ENCODE measurements around the gene NUP88.
A peak's percentile ranks its signal among the peaks of the same experiment; 100 is the strongest.

NUP88 gene

DNA sequence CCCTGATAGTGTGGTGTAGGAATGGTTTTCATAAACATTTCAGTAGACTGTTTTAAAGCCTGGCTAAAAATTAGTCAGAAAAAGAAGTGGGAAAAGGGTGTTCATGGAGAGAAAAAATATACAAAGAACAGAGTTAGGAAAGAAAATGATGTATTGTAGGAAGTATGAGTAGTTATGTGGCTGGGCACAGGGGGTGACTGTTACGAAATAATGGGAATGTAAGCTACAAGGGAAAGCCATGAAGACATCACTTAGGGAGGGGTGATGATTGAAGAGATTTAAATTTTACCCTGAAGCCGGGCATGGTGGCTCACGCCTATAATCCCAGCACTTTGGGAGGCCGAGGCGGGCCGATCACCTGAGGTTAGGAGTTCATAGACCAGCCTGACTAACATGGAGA is 55.3 kb downstream of the NUP88 start:
- TF ChIP-seq, protein P1, sequence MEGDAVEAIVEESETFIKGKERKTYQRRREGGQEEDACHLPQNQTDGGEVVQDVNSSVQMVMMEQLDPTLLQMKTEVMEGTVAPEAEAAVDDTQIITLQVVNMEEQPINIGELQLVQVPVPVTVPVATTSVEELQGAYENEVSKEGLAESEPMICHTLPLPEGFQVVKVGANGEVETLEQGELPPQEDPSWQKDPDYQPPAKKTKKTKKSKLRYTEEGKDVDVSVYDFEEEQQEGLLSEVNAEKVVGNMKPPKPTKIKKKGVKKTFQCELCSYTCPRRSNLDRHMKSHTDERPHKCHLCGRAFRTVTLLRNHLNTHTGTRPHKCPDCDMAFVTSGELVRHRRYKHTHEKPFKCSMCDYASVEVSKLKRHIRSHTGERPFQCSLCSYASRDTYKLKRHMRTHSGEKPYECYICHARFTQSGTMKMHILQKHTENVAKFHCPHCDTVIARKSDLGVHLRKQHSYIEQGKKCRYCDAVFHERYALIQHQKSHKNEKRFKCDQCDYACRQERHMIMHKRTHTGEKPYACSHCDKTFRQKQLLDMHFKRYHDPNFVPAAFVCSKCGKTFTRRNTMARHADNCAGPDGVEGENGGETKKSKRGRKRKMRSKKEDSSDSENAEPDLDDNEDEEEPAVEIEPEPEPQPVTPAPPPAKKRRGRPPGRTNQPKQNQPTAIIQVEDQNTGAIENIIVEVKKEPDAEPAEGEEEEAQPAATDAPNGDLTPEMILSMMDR (IDR thresholded peaks at IDR 0.05; ENCODE audit: insufficient read depth, low read depth, low read length, missing control alignments): no peak
- peak; percentile 93 for DNase-seq (ENCODE audit: low read depth)
- H3K4me3 ChIP-seq (ENCODE audit: low read length): no peak overlapping the region

DNA sequence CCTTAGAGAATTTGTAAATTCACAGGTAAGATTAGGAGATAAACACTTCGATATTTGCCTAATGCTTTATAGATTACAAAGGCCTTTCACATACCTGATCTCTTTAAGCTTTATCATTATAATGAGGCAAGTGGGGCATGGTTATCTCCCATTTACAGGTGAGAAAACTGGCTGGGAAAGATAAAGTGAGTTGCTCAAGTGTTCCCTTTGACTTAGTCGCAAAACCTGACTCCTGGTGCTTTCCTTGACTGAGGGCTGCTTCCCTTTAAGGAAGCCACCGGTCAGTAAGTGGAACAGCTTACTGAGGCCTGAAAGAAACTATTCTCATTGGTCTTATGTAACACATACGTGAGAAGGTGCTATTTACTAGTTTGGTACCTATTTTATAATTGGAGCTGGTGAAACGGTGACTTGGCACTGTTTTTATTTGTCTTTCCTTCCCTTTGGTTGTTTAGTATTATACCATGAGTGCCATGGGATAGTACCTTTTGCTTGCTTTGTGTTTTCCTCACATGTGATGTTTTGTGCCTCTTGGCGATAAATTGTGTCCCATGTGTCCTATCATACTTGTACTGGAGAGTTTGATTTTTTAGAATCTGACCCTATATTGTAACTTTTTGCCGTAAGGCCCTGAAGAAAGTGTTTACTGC is 57.2 kb downstream of the NUP88 start:
- DNase-seq (ENCODE audit: low read depth): no peak
- TF ChIP-seq, protein P1 (IDR thresholded peaks at IDR 0.05; ENCODE audit: insufficient read depth, low read depth, low read length, missing control alignments): no peak
- H3K4me3 ChIP-seq (ENCODE audit: low read length): no peak overlapping the region

DNA sequence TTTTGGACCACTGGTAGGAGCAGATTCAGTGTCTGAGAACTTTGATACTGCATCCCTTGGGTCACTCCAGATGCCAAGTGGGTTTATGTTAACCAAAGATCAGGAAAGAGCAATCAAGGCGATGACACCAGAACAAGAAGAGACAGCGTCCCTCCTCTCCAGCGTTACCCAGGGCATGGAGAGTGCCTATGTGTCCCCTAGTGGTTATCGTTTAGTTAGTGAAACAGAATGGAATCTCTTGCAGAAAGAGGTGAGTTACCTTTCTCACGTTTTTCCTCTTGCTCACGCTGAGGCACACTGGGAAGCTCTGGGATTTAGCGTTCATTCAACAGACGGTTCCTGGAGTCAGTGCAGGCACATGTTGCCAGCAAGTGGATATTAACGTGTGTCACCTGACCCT is 58.0 kb downstream of the NUP88 start:
- DNase-seq (ENCODE audit: low read depth): no peak
- no peak overlapping the region for H3K4me3 ChIP-seq (ENCODE audit: low read length)
- TF ChIP-seq, protein P1 (IDR thresholded peaks at IDR 0.05; ENCODE audit: insufficient read depth, low read depth, low read length, missing control alignments): no peak

DNA sequence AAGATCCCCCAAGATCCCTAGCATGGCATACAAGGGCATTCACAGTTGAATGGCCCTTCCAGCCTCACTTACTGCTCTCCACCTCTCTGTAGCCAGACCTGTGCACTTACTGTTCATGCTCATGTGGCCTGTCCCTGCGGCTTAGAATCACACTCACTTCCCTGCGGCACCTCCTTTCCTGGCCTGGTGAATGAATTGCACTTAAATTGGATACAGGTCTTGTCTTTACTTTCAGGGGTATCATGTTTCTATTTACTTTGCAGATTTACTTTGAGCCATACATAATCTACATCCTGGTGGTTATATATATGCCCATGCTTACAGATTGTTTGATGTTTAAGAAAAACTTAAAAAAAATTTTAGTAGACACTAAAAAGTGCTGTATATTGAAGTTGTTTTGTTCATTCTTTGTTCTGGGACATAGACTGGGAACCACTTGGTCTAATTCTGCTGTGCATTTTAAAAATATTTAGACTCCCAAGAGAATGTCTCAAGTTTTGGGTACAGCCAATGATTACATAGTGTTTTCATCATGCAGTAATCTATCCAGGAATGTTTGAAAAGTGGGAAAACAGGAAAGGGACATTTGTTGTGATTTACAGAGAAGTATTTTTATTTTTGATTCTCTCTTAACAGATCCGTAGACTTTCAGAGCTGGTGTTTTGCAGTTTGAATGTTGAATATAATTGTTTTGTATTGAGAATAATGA is 63.9 kb downstream of the NUP88 start:
- no peak overlapping the region for H3K4me3 ChIP-seq (ENCODE audit: low read length)
- peak; percentile 45 for DNase-seq (ENCODE audit: low read depth)
- TF ChIP-seq, protein P1 (IDR thresholded peaks at IDR 0.05; ENCODE audit: insufficient read depth, low read depth, low read length, missing control alignments): no peak

DNA sequence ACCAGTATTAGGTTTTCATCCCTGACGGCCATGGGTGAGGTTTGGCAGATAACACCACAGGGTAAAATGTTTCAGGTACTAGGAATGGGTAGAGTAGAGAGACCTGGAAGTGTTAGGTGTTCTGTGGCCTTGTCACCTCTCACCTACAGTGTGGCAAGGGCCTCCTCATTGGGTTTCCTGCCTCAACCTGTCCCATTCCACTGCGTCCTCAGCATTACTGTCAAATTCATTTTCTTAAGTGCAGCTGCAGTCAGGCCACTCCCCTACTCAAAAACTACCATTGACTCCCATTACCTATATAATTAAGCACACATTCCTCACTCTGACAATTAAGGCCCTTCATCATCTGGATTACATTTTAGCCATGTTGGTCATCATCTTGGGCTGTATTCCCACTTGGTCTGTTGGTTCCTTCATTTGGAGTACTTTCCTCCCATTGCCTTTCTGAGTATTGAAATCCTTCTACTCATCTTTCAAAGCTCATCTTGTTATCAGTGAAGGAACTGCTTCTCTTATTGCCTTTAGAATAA is 64.5 kb downstream of the NUP88 start:
- peak; percentile 63 for DNase-seq (ENCODE audit: low read depth)
- H3K4me3 ChIP-seq (ENCODE audit: low read length): no peak overlapping the region
- TF ChIP-seq, protein P1 (IDR thresholded peaks at IDR 0.05; ENCODE audit: insufficient read depth, low read depth, low read length, missing control alignments): no peak

DNA sequence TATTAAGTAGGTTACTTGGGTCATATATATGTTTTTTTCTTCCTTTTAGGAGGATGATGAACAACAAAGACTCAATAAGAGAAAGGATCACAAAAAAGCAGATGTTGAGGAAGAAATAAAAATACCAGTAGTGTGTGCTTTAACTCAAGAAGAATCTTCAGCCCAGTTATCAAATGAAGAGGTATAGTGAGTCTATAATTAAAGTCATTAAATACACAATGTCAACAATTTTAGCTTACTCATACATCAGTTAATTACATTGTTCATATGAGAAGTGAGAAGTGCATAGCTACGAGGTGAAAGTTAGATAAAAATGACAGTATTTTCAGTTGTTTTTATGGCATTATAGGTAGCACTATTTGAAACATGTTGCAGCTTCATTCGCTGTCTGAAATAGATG is 65.2 kb downstream of the NUP88 start:
- TF ChIP-seq, protein P1 (IDR thresholded peaks at IDR 0.05; ENCODE audit: insufficient read depth, low read depth, low read length, missing control alignments): no peak
- DNase-seq (ENCODE audit: low read depth): no peak
- H3K4me3 ChIP-seq (ENCODE audit: low read length): no peak overlapping the region
